Mesendoderm (in vitro differentiated cells): ENCODE measurements around the gene RASSF3.

Experiments used
- DNase-seq: peaks from one replicate; pipeline ENCODE4 v3.0.0; 2013
- H2AK5ac ChIP-seq: 2 replicates; pipeline ENCODE4 v1.6.1; 2013; ENCODE audit warnings: low read length, inconsistent platforms
- H2BK120ac ChIP-seq: 2 replicates; pipeline ENCODE4 v1.6.1; 2013; ENCODE audit warnings: low read depth, mild to moderate bottlenecking, low read length, moderate library complexity, mixed read lengths
- H2BK15ac ChIP-seq: replicated peaks from 2 replicates; pipeline ENCODE4 v1.6.1; 2013; ENCODE audit warnings: low read depth, mild to moderate bottlenecking, moderate library complexity
- H2BK5ac ChIP-seq: 2 replicates; pipeline ENCODE4 v1.6.1; 2013; ENCODE audit warnings: low read length, inconsistent platforms
- H3K18ac ChIP-seq: 2 replicates; pipeline ENCODE4 v1.6.1; 2013; ENCODE audit warnings: mild to moderate bottlenecking, low read length, mixed read lengths
- H3K23ac ChIP-seq: one replicate; pipeline ENCODE4 v1.6.1; 2013; ENCODE audit warnings: low read length
- H3K27ac ChIP-seq: 2 replicates; pipeline ENCODE4 v1.5.1; 2013; ENCODE audit warnings: low read depth, mild to moderate bottlenecking, inconsistent platforms, low read length, moderate library complexity
- H3K27me3 ChIP-seq: 2 replicates; pipeline ENCODE4 v1.6.1; 2013; ENCODE audit warnings: low read length, control low read depth, mild to moderate bottlenecking, inconsistent platforms; ENCODE audit not compliant: insufficient read depth, poor library complexity
- H3K36me3 ChIP-seq: 2 replicates; pipeline ENCODE4 v1.6.1; 2013; ENCODE audit warnings: low read length, inconsistent platforms; ENCODE audit not compliant: control insufficient read depth, insufficient read depth
- H3K4ac ChIP-seq: one replicate; pipeline ENCODE4 v1.6.1; 2013; ENCODE audit warnings: low read depth, mild to moderate bottlenecking, low read length, moderate library complexity
- H3K4me1 ChIP-seq: 2 replicates; pipeline ENCODE4 v1.6.1; 2013; ENCODE audit warnings: low read depth, low read length, inconsistent platforms; ENCODE audit not compliant: control insufficient read depth
- H3K4me2 ChIP-seq: 2 replicates; pipeline ENCODE4 v1.6.1; 2013; ENCODE audit warnings: low read length
- H3K4me3 ChIP-seq: 2 replicates; pipeline ENCODE4 v1.5.1; 2013; ENCODE audit warnings: mild to moderate bottlenecking, low read length
- H3K56ac ChIP-seq: one replicate; pipeline ENCODE4 v1.6.1; 2013; ENCODE audit warnings: low read length
- H3K79me1 ChIP-seq: 2 replicates; pipeline ENCODE4 v1.6.1; 2013; ENCODE audit warnings: low read length, inconsistent platforms
- H3K79me2 ChIP-seq: 2 replicates; pipeline ENCODE4 v1.6.1; 2013; ENCODE audit warnings: mild to moderate bottlenecking, low read length; ENCODE audit not compliant: control insufficient read depth, insufficient read depth
- H3K9ac ChIP-seq: 2 replicates; pipeline ENCODE4 v1.6.1; 2013; ENCODE audit warnings: low read length, inconsistent platforms
- H4K5ac ChIP-seq: one replicate; pipeline ENCODE4 v1.6.1; 2013; ENCODE audit warnings: low read length
- H4K8ac ChIP-seq: one replicate; pipeline ENCODE4 v1.6.1; 2013; ENCODE audit warnings: low read depth, mild to moderate bottlenecking, control low read depth, low read length, moderate library complexity
- WGBS: extraction: QIAGEN DNeasy Blood & Tissue Kit; methylation state at CpG from one replicate; pipeline ENCODE4 v1.1.7; 2013; ENCODE audit warnings: low lambda C conversion rate, missing lambda C conversion rate; ENCODE audit not compliant: insufficient coverage; ENCODE audit errors: extremely low coverage; 5-methylcytosine and 5-hydroxymethylcytosine counted together

RASSF3 gene

GRCh38 chr12:64670019-64670418 is 59.7 kb downstream of the RASSF3 start:
- H4K5ac ChIP-seq = no peak overlapping the region
- peaks cover 20% of the 10 kb centered on the region for H3K79me1 ChIP-seq
- H3K79me2 ChIP-seq = peaks cover 32% of the 10 kb centered on the region
- H3K18ac ChIP-seq = peak overlapping the region; percentile 95
- H3K4ac ChIP-seq = no peak overlapping the region
- peaks cover 34% of the 10 kb centered on the region for H3K4me1 ChIP-seq
- H3K4me2 ChIP-seq = no peak overlapping the region
- H3K4me3 ChIP-seq = no peak overlapping the region
- H4K8ac ChIP-seq = no peak overlapping the region
- H2BK120ac ChIP-seq = no peak overlapping the region
- H3K36me3 ChIP-seq = no peaks in the 10 kb centered on the region
- WGBS = no CpG with 5 or more reads among the region's 4 CpGs
- no peaks in the 10 kb centered on the region for H3K27me3 ChIP-seq
- peak overlapping the region; percentile 74 for H2BK5ac ChIP-seq
- peak overlapping the region; percentile 32 for H3K9ac ChIP-seq
- H3K27ac ChIP-seq = no peak overlapping the region
- peak overlapping the region; percentile 62 for H3K56ac ChIP-seq
- no peak overlapping the region for H2AK5ac ChIP-seq
- no peak overlapping the region for H3K23ac ChIP-seq
- no peak overlapping the region for H2BK15ac ChIP-seq
- no peak for DNase-seq

- no peak overlapping the region for H3K4me3 ChIP-seq
- no peak overlapping the region for H4K8ac ChIP-seq
- H3K9ac ChIP-seq = peak overlapping the region; percentile 8
- peaks cover 34% of the 10 kb centered on the region for H3K4me1 ChIP-seq
- peak overlapping the region; percentile 97 for H3K18ac ChIP-seq
- peaks cover 28% of the 10 kb centered on the region for H3K79me2 ChIP-seq
- H4K5ac ChIP-seq = no peak overlapping the region
- H2AK5ac ChIP-seq = peak overlapping the region; percentile 50
- peak; percentile 94 for DNase-seq
- H2BK15ac ChIP-seq = no peak overlapping the region
- no peak overlapping the region for H3K4me2 ChIP-seq
- peak overlapping the region; percentile 96 for H3K4ac ChIP-seq
- no peaks in the 10 kb centered on the region for H3K36me3 ChIP-seq
- peaks cover 20% of the 10 kb centered on the region for H3K79me1 ChIP-seq
- WGBS = no CpG with 5 or more reads among the region's 8 CpGs
- H3K56ac ChIP-seq = peak overlapping the region; percentile 78
- peak overlapping the region; percentile 95 for H3K27ac ChIP-seq
- H2BK5ac ChIP-seq = peak overlapping the region; percentile 62
- H3K23ac ChIP-seq = no peak overlapping the region
- no peaks in the 10 kb centered on the region for H3K27me3 ChIP-seq
- no peak overlapping the region for H2BK120ac ChIP-seq
These were observed 60.8 kb downstream of the RASSF3 start for GRCh38 chr12:64670919-64671639.

GRCh38 chr12:64671681-64672080 is 61.4 kb downstream of the RASSF3 start:
- Histone ChIP-seq H3K4me1 (peaks cover 32% of the 10 kb centered on the region), H3K79me1 (peaks cover 18% of the 10 kb centered on the region), H4K5ac (no peak overlapping the region), H2BK5ac (no peak overlapping the region), H3K56ac (peak overlapping the region; percentile 10), H3K9ac (no peak overlapping the region), H2AK5ac (no peak overlapping the region), H3K18ac (peak overlapping the region; percentile 45), H3K4me2 (no peak overlapping the region), H3K36me3 (no peaks in the 10 kb centered on the region), H3K4ac (no peak overlapping the region), H3K4me3 (no peak overlapping the region), H2BK15ac (no peak overlapping the region), H4K8ac (no peak overlapping the region), H3K27ac (peak overlapping the region; percentile 95), H2BK120ac (no peak overlapping the region), H3K27me3 (no peaks in the 10 kb centered on the region), H3K23ac (no peak overlapping the region), H3K79me2 (peaks cover 26% of the 10 kb centered on the region)
- no peak for DNase-seq
- no CpG with 5 or more reads among the region's 4 CpGs for WGBS

GRCh38 chr12:64672925-64673409 is 62.7 kb downstream of the RASSF3 start:
- no peak overlapping the region for H3K4me3 ChIP-seq
- no peaks in the 10 kb centered on the region for H3K27me3 ChIP-seq
- no peak overlapping the region for H3K23ac ChIP-seq
- no CpG with 5 or more reads among the region's 8 CpGs for WGBS
- H2BK5ac ChIP-seq = no peak overlapping the region
- H4K8ac ChIP-seq = no peak overlapping the region
- peaks cover 25% of the 10 kb centered on the region for H3K4me1 ChIP-seq
- H3K4ac ChIP-seq = no peak overlapping the region
- no peak overlapping the region for H2BK15ac ChIP-seq
- peaks cover 18% of the 10 kb centered on the region for H3K79me2 ChIP-seq
- H2AK5ac ChIP-seq = no peak overlapping the region
- H3K4me2 ChIP-seq = no peak overlapping the region
- DNase-seq = no peak
- no peak overlapping the region for H4K5ac ChIP-seq
- H3K36me3 ChIP-seq = no peaks in the 10 kb centered on the region
- peaks cover 12% of the 10 kb centered on the region for H3K79me1 ChIP-seq
- H3K18ac ChIP-seq = peak overlapping the region; percentile 78
- H3K56ac ChIP-seq = no peak overlapping the region
- no peak overlapping the region for H2BK120ac ChIP-seq
- peak overlapping the region; percentile 34 for H3K27ac ChIP-seq
- H3K9ac ChIP-seq = no peak overlapping the region

GRCh38 chr12:64673490-64674169 is 63.3 kb downstream of the RASSF3 start:
- DNase-seq = peak; percentile 77
- Histone ChIP-seq H3K9ac (no peak overlapping the region), H3K27ac (no peak overlapping the region), H3K4me2 (no peak overlapping the region), H3K27me3 (no peaks in the 10 kb centered on the region), H2AK5ac (no peak overlapping the region), H2BK5ac (no peak overlapping the region), H3K36me3 (no peaks in the 10 kb centered on the region), H3K23ac (no peak overlapping the region), H3K4me1 (peaks cover 25% of the 10 kb centered on the region), H4K5ac (no peak overlapping the region), H3K4ac (no peak overlapping the region), H2BK15ac (no peak overlapping the region), H3K56ac (no peak overlapping the region), H3K18ac (peak overlapping the region; percentile 78), H2BK120ac (no peak overlapping the region), H3K79me2 (peaks cover 18% of the 10 kb centered on the region), H3K79me1 (peaks cover 16% of the 10 kb centered on the region), H3K4me3 (no peak overlapping the region), H4K8ac (no peak overlapping the region)
- no CpG with 5 or more reads among the region's 9 CpGs for WGBS
